ENCODE data around the gene ZMYM2.

ZMYM2 gene

GRCh38 chr13:20001366-20002190 is 43.1 kb downstream of the ZMYM2 start:
- Histone ChIP-seq H3K27me3 (ENCODE audit: insufficient read depth, low read depth) (no peaks in the 10 kb centered on the region), H3K4me2 (no peak overlapping the region), H3K4me3 (IDR thresholded peaks at IDR 0.05; ENCODE audit: insufficient read depth, low read depth, low read length) (no peak overlapping the region), H4K20me1 (ENCODE audit: insufficient read depth) (no peaks in the 10 kb centered on the region), H2AFZ (ENCODE audit: low read depth) (no peak overlapping the region), H3K79me2 (ENCODE audit: insufficient read depth, low read depth) (peaks cover 32% of the 10 kb centered on the region), H3K4me1 (ENCODE audit: low read depth, poor library complexity, severe bottlenecking) (no peaks in the 10 kb centered on the region), H3K27ac (no peak overlapping the region), H3K36me3 (ENCODE audit: insufficient read depth) (no peaks in the 10 kb centered on the region), H3K9ac (no peak overlapping the region)
- TF ChIP-seq, protein P1, sequence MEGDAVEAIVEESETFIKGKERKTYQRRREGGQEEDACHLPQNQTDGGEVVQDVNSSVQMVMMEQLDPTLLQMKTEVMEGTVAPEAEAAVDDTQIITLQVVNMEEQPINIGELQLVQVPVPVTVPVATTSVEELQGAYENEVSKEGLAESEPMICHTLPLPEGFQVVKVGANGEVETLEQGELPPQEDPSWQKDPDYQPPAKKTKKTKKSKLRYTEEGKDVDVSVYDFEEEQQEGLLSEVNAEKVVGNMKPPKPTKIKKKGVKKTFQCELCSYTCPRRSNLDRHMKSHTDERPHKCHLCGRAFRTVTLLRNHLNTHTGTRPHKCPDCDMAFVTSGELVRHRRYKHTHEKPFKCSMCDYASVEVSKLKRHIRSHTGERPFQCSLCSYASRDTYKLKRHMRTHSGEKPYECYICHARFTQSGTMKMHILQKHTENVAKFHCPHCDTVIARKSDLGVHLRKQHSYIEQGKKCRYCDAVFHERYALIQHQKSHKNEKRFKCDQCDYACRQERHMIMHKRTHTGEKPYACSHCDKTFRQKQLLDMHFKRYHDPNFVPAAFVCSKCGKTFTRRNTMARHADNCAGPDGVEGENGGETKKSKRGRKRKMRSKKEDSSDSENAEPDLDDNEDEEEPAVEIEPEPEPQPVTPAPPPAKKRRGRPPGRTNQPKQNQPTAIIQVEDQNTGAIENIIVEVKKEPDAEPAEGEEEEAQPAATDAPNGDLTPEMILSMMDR (conservative IDR thresholded peaks at IDR 0.05; ENCODE audit: low read depth, low read length) = no peak

- H3K9ac ChIP-seq = no peak overlapping the region
- H3K4me1 ChIP-seq (ENCODE audit: low read depth, poor library complexity, severe bottlenecking) = no peaks in the 10 kb centered on the region
- H2AFZ ChIP-seq (ENCODE audit: low read depth) = no peak overlapping the region
- peaks cover 24% of the 10 kb centered on the region for H3K79me2 ChIP-seq (ENCODE audit: insufficient read depth, low read depth)
- H3K36me3 ChIP-seq (ENCODE audit: insufficient read depth) = no peaks in the 10 kb centered on the region
- TF ChIP-seq, protein P1 (conservative IDR thresholded peaks at IDR 0.05; ENCODE audit: low read depth, low read length) = no peak
- no peak overlapping the region for H3K4me2 ChIP-seq
- H3K27me3 ChIP-seq (ENCODE audit: insufficient read depth, low read depth) = no peaks in the 10 kb centered on the region
- no peaks in the 10 kb centered on the region for H4K20me1 ChIP-seq (ENCODE audit: insufficient read depth)
- H3K4me3 ChIP-seq (IDR thresholded peaks at IDR 0.05; ENCODE audit: insufficient read depth, low read depth, low read length) = no peak overlapping the region
- H3K27ac ChIP-seq = no peak overlapping the region
These were observed 44.3 kb downstream of the ZMYM2 start for GRCh38 chr13:20002787-20003186.

DNA sequence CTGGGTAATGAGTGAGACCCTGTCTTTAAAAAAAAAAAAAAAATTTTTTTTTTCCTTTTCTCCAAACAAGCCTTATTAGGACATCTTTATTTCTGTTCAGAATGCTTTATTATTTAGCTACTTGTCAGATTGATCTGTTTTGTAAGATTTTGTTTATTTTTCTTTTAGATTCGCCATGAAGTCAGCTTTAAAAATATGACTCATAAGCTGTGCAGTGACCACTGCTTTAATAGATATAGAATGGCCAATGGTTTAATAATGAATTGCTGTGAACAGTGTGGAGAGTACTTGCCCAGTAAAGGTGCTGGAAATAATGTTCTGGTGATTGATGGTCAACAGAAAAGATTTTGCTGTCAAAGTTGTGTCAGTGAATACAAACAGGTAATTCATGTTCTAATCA is 47.7 kb downstream of the ZMYM2 start:
- Histone ChIP-seq H3K27me3 (ENCODE audit: insufficient read depth, low read depth) (no peaks in the 10 kb centered on the region), H3K4me2 (no peak overlapping the region), H3K79me2 (ENCODE audit: insufficient read depth, low read depth) (peaks cover 5% of the 10 kb centered on the region; the same call in 1 of the 2 replicates), H3K27ac (no peak overlapping the region), H3K9ac (no peak overlapping the region), H3K4me1 (ENCODE audit: low read depth, poor library complexity, severe bottlenecking) (peaks cover 7% of the 10 kb centered on the region), H2AFZ (ENCODE audit: low read depth) (no peak overlapping the region), H4K20me1 (ENCODE audit: insufficient read depth) (no peaks in the 10 kb centered on the region), H3K36me3 (ENCODE audit: insufficient read depth) (no peaks in the 10 kb centered on the region), H3K4me3 (IDR thresholded peaks at IDR 0.05; ENCODE audit: insufficient read depth, low read depth, low read length) (no peak overlapping the region)
- TF ChIP-seq, protein P1 (conservative IDR thresholded peaks at IDR 0.05; ENCODE audit: low read depth, low read length) = no peak

DNA sequence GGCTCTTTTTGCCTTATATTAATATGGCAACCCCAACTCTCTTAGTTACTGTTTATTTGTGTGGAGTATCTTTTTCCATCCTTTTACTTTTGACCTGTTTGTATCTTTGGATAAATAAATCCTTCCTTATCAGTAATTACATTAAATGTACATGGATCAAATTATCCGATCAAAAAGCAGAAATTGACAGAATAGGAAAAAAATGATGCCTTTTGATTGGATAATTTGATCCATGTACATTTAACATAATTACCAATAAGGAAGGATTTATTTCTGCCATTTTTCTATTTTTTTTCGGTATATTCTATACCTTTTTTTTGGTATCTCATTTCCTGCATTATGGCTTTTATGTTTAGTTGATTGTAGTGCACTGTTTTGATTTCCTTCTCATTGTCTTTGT is 57.2 kb downstream of the ZMYM2 start:
- peaks cover 59% of the 10 kb centered on the region; the same call in 1 of the 2 replicates for H3K79me2 ChIP-seq (ENCODE audit: insufficient read depth, low read depth)

More for the DNA sequence above, 57.2 kb downstream of the ZMYM2 start:
- Histone ChIP-seq H3K4me2 (no peak overlapping the region), H3K27me3 (ENCODE audit: insufficient read depth, low read depth) (no peaks in the 10 kb centered on the region), H3K36me3 (ENCODE audit: insufficient read depth) (no peaks in the 10 kb centered on the region), H3K4me3 (IDR thresholded peaks at IDR 0.05; ENCODE audit: insufficient read depth, low read depth, low read length) (no peak overlapping the region), H3K9ac (no peak overlapping the region), H2AFZ (ENCODE audit: low read depth) (no peak overlapping the region), H3K4me1 (ENCODE audit: low read depth, poor library complexity, severe bottlenecking) (peaks cover 42% of the 10 kb centered on the region), H4K20me1 (ENCODE audit: insufficient read depth) (no peaks in the 10 kb centered on the region), H3K27ac (no peak overlapping the region)
- TF ChIP-seq, protein P1 (conservative IDR thresholded peaks at IDR 0.05; ENCODE audit: low read depth, low read length) = no peak

Data from KMS-11 (cell line).